PC-9 (cell line): Measurements from ENCODE around the gene SASH1.

Source experiments
- EZH2 ChIP-seq: fragments of 200-600 bp; sonication (generic); IDR thresholded peaks from 2 replicates; pipeline ENCODE4 v1.8.0; 2017; ENCODE audit warnings: antibody characterized with exemption, low read depth
- TF ChIP-seq, protein P1 (sequence below): fragments of 200-600 bp; sonication (generic); conservative IDR thresholded peaks from 2 replicates; pipeline ENCODE4 v1.6.1; 2017; ENCODE audit warnings: mixed run types, antibody characterized with exemption, mild to moderate bottlenecking, moderate library complexity

GRCh38 chr6:148500402-148500801, 157.8 kb downstream of the SASH1 start:
- TF ChIP-seq, protein P1, sequence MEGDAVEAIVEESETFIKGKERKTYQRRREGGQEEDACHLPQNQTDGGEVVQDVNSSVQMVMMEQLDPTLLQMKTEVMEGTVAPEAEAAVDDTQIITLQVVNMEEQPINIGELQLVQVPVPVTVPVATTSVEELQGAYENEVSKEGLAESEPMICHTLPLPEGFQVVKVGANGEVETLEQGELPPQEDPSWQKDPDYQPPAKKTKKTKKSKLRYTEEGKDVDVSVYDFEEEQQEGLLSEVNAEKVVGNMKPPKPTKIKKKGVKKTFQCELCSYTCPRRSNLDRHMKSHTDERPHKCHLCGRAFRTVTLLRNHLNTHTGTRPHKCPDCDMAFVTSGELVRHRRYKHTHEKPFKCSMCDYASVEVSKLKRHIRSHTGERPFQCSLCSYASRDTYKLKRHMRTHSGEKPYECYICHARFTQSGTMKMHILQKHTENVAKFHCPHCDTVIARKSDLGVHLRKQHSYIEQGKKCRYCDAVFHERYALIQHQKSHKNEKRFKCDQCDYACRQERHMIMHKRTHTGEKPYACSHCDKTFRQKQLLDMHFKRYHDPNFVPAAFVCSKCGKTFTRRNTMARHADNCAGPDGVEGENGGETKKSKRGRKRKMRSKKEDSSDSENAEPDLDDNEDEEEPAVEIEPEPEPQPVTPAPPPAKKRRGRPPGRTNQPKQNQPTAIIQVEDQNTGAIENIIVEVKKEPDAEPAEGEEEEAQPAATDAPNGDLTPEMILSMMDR: no peak
- no peak for TF ChIP-seq EZH2
